ENCODE data around the gene DLEC1.

GRCh38 chr3:37997791-37998370 is 41.1 kb upstream of the DLEC1 start:
- no peak for TF ChIP-seq POLR2AphosphoS5 (IDR thresholded peaks at IDR 0.05; ENCODE audit: low read depth, low read length)
- TF ChIP-seq PAX5 (IDR thresholded peaks at IDR 0.05; ENCODE audit: insufficient read depth, low read length, severe bottlenecking), result no peak
